ENCODE results near the gene TSGA10IP. TPM values are rescaled to one million over a fixed set of nuclear protein-coding genes. Genes with fewer than 3 reads are reported as not detected.

Gene TSGA10IP
- total and polyA plus RNA-seq, 2 experiments from 2014 or later: 1.6 to 2.0 TPM

DNA sequence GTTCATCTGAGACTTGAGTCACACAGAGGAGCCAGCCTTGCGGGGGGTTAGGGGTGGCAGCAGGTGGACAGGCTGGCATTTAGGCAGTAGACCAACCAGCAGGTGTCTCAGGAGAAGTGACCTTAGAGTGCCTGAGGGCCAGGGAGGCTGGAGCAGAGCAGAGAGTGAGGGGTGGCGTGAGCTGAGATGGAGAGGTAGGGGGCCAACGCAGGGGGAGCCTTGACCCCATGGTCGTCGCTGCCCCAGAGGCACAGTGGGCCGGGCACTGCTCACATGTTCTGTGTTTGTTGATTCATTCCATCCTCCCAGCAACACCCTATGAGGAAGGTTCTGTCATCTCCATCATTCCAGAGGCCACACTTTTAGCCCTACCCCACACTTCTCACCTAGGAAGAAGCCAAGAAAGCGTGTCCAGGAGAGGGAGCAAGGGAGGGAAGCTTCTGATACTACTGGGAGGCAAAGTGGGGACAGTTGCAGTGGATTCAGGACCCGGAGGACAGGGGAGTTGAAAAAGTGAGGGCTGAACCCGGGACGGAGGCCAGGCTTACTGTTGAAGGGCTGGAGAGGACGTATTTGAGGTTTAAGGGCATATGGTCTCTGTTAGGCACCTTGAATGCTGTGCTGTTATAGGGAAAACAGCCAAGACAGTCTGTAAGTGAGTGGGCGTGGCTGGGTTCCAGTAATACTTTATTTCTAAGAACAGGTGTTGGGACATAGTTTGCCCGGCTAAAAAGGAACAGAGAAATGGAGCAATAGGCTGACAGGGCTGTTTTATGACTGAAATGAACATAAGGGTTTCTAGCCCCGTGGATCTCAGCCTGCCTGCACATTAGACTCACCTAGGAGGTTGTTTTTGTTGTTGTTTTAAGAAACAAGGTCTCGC, 23.6 kb downstream of the TSGA10IP start:
- Mint-ChIP-seq H3K27me3 (ENCODE audit: insufficient read depth, low read depth, poor library complexity) (peaks cover 10% of the 10 kb centered on the region), H3K36me3 (ENCODE audit: low read depth) (peaks cover 81% of the 10 kb centered on the region), H3K4me3 (no peak overlapping the region), H3K9me3 (peaks cover 7% of the 10 kb centered on the region; the same call in 2 of the 3 replicates), H3K4me1 (peaks cover 5% of the 10 kb centered on the region; the same call in 2 of the 3 replicates), H3K27ac (no peak overlapping the region)
- no peaks in the 10 kb centered on the region; the same call in 1 of the 2 replicates for H3F3A ChIP-seq (replicated peaks; ENCODE audit: low read depth)
- H3K9me2 ChIP-seq (ENCODE audit: insufficient read depth): no peaks in the 10 kb centered on the region
- H2AFZ ChIP-seq: no peak overlapping the region
- H3K27me3 ChIP-seq (ENCODE audit: insufficient read depth): no peaks in the 10 kb centered on the region
- H4K20me1 ChIP-seq (replicated peaks; ENCODE audit: insufficient read depth): no peaks in the 10 kb centered on the region; the same call in none of the 2 replicates
- TF ChIP-seq STAT1 (IDR thresholded peaks at IDR 0.05; ENCODE audit: unreplicated experiment): no peak
- no peak overlapping the region for H3K27ac ChIP-seq (ENCODE audit: low read depth)
- H3K4me1 ChIP-seq (ENCODE audit: insufficient read depth): no peaks in the 10 kb centered on the region
- H3K4me3 ChIP-seq: no peak overlapping the region
- H3K4me2 ChIP-seq: no peak overlapping the region
- H3K36me3 ChIP-seq (ENCODE audit: insufficient read depth): no peaks in the 10 kb centered on the region; the same call in 1 of the 2 replicates
- DNase-seq (ENCODE audit: low spot score) (no peak), ATAC-seq (no peak)
- peaks cover 8% of the 10 kb centered on the region for H3K79me2 ChIP-seq (replicated peaks; ENCODE audit: insufficient read depth)

DNA sequence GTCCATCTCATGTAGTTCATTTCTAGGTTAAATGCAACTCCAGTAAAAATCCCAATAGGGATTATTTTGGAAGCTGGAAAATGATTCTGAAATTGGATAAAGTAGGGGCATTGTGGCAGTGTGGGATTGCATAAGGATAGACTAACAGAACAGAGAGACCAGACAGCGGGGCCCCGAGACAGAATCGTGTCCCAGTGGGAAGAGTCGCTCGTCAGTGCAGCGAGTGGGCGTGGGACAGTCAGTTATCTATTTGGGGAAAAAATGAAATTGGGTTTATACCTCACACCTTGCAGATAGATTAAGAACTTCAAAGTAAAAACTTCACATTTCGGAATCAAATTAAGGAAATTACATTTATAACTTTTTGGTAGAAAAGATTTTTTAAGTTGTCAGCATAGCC, 26.8 kb downstream of the TSGA10IP start:
- Histone ChIP-seq H3K9me2 (ENCODE audit: insufficient read depth) (no peaks in the 10 kb centered on the region), H3K4me1 (ENCODE audit: insufficient read depth) (no peaks in the 10 kb centered on the region), H3K27ac (ENCODE audit: low read depth) (no peak overlapping the region), H3K79me2 (replicated peaks; ENCODE audit: insufficient read depth) (no peaks in the 10 kb centered on the region), H4K20me1 (replicated peaks; ENCODE audit: insufficient read depth) (no peaks in the 10 kb centered on the region; the same call in none of the 2 replicates), H3K4me2 (no peak overlapping the region), H3K36me3 (ENCODE audit: insufficient read depth) (no peaks in the 10 kb centered on the region; the same call in 1 of the 2 replicates), H3F3A (replicated peaks; ENCODE audit: low read depth) (no peaks in the 10 kb centered on the region; the same call in 1 of the 2 replicates), H3K27me3 (ENCODE audit: insufficient read depth) (no peaks in the 10 kb centered on the region), H3K4me3 (no peak overlapping the region), H2AFZ (no peak overlapping the region)
- H3K27ac Mint-ChIP-seq: no peak overlapping the region
- H3K4me3 Mint-ChIP-seq: no peak overlapping the region
- H3K9me3 Mint-ChIP-seq: peaks cover 7% of the 10 kb centered on the region; the same call in 2 of the 3 replicates
- ATAC-seq: no peak
- H3K36me3 Mint-ChIP-seq (ENCODE audit: low read depth): peaks cover 71% of the 10 kb centered on the region
- H3K27me3 Mint-ChIP-seq (ENCODE audit: insufficient read depth, low read depth, poor library complexity): peaks cover 14% of the 10 kb centered on the region
- DNase-seq (ENCODE audit: low spot score): no peak
- H3K4me1 Mint-ChIP-seq: peaks cover 11% of the 10 kb centered on the region
- TF ChIP-seq JUNB (IDR thresholded peaks at IDR 0.05; ENCODE audit: unreplicated experiment) (no peak), POLR2AphosphoS5 (IDR thresholded peaks at IDR 0.05; ENCODE audit: low read depth) (no peak), EZH2 (IDR thresholded peaks at IDR 0.05; ENCODE audit: low read depth, unreplicated experiment) (no peak), CREB1 (CRISPR knock-in tag; IDR thresholded peaks at IDR 0.05; ENCODE audit: low read depth) (no peak)
- TF ChIP-seq, protein P1, sequence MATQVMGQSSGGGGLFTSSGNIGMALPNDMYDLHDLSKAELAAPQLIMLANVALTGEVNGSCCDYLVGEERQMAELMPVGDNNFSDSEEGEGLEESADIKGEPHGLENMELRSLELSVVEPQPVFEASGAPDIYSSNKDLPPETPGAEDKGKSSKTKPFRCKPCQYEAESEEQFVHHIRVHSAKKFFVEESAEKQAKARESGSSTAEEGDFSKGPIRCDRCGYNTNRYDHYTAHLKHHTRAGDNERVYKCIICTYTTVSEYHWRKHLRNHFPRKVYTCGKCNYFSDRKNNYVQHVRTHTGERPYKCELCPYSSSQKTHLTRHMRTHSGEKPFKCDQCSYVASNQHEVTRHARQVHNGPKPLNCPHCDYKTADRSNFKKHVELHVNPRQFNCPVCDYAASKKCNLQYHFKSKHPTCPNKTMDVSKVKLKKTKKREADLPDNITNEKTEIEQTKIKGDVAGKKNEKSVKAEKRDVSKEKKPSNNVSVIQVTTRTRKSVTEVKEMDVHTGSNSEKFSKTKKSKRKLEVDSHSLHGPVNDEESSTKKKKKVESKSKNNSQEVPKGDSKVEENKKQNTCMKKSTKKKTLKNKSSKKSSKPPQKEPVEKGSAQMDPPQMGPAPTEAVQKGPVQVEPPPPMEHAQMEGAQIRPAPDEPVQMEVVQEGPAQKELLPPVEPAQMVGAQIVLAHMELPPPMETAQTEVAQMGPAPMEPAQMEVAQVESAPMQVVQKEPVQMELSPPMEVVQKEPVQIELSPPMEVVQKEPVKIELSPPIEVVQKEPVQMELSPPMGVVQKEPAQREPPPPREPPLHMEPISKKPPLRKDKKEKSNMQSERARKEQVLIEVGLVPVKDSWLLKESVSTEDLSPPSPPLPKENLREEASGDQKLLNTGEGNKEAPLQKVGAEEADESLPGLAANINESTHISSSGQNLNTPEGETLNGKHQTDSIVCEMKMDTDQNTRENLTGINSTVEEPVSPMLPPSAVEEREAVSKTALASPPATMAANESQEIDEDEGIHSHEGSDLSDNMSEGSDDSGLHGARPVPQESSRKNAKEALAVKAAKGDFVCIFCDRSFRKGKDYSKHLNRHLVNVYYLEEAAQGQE (IDR thresholded peaks at IDR 0.05; ENCODE audit: unreplicated experiment): no peak
- TF ChIP-seq, protein P2, sequence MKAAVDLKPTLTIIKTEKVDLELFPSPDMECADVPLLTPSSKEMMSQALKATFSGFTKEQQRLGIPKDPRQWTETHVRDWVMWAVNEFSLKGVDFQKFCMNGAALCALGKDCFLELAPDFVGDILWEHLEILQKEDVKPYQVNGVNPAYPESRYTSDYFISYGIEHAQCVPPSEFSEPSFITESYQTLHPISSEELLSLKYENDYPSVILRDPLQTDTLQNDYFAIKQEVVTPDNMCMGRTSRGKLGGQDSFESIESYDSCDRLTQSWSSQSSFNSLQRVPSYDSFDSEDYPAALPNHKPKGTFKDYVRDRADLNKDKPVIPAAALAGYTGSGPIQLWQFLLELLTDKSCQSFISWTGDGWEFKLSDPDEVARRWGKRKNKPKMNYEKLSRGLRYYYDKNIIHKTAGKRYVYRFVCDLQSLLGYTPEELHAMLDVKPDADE (IDR thresholded peaks at IDR 0.05): no peak
- TF ChIP-seq, protein P3, sequence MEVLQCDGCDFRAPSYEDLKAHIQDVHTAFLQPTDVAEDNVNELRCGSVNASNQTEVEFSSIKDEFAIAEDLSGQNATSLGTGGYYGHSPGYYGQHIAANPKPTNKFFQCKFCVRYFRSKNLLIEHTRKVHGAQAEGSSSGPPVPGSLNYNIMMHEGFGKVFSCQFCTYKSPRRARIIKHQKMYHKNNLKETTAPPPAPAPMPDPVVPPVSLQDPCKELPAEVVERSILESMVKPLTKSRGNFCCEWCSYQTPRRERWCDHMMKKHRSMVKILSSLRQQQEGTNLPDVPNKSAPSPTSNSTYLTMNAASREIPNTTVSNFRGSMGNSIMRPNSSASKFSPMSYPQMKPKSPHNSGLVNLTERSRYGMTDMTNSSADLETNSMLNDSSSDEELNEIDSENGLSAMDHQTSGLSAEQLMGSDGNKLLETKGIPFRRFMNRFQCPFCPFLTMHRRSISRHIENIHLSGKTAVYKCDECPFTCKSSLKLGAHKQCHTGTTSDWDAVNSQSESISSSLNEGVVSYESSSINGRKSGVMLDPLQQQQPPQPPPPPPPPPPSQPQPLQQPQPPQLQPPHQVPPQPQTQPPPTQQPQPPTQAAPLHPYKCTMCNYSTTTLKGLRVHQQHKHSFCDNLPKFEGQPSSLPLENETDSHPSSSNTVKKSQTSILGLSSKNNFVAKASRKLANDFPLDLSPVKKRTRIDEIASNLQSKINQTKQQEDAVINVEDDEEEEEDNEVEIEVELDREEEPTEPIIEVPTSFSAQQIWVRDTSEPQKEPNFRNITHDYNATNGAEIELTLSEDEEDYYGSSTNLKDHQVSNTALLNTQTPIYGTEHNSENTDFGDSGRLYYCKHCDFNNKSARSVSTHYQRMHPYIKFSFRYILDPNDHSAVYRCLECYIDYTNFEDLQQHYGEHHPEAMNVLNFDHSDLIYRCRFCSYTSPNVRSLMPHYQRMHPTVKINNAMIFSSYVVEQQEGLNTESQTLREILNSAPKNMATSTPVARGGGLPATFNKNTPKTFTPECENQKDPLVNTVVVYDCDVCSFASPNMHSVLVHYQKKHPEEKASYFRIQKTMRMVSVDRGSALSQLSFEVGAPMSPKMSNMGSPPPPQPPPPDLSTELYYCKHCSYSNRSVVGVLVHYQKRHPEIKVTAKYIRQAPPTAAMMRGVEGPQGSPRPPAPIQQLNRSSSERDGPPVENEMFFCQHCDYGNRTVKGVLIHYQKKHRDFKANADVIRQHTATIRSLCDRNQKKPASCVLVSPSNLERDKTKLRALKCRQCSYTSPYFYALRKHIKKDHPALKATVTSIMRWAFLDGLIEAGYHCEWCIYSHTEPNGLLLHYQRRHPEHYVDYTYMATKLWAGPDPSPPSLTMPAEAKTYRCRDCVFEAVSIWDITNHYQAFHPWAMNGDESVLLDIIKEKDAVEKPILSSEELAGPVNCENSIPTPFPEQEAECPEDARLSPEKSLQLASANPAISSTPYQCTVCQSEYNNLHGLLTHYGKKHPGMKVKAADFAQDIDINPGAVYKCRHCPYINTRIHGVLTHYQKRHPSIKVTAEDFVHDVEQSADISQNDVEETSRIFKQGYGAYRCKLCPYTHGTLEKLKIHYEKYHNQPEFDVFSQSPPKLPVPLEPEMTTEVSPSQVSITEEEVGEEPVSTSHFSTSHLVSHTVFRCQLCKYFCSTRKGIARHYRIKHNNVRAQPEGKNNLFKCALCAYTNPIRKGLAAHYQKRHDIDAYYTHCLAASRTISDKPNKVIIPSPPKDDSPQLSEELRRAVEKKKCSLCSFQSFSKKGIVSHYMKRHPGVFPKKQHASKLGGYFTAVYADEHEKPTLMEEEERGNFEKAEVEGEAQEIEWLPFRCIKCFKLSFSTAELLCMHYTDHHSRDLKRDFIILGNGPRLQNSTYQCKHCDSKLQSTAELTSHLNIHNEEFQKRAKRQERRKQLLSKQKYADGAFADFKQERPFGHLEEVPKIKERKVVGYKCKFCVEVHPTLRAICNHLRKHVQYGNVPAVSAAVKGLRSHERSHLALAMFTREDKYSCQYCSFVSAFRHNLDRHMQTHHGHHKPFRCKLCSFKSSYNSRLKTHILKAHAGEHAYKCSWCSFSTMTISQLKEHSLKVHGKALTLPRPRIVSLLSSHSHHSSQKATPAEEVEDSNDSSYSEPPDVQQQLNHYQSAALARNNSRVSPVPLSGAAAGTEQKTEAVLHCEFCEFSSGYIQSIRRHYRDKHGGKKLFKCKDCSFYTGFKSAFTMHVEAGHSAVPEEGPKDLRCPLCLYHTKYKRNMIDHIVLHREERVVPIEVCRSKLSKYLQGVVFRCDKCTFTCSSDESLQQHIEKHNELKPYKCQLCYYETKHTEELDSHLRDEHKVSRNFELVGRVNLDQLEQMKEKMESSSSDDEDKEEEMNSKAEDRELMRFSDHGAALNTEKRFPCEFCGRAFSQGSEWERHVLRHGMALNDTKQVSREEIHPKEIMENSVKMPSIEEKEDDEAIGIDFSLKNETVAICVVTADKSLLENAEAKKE (CRISPR knock-in tag; IDR thresholded peaks at IDR 0.05): no peak
